Measurements from ENCODE around the gene ADARB2.

DNA sequence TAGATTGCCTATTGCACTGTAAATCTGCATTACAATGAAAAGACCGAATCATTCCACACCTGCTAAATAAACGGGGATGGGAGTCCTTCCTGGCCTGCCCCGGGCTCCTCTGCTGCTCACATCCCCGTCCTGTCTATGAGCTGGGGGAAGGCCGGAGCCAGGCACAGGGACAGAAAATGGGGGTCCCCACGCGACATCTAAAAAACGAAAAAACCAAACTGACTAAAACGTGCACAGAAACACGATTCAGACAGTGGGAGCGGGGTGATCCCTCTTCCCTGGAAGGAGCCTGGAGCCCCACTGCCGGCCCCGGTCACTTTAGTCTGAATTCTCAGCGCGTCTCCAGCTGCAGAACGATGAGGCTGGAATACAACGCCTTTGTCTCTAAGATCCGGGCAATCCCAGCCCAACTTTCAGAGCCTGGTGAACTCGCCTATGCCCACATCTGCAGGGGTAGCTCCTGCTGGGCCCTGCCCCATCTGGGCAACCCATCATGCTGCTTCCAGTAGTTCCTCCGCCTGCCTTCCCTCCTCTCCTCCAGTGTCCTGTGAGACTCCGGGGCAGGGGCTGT is 78.0 kb downstream of the ADARB2 start:
- TF ChIP-seq SP1 (IDR thresholded peaks at IDR 0.05): no peak
- TF ChIP-seq, protein P1, sequence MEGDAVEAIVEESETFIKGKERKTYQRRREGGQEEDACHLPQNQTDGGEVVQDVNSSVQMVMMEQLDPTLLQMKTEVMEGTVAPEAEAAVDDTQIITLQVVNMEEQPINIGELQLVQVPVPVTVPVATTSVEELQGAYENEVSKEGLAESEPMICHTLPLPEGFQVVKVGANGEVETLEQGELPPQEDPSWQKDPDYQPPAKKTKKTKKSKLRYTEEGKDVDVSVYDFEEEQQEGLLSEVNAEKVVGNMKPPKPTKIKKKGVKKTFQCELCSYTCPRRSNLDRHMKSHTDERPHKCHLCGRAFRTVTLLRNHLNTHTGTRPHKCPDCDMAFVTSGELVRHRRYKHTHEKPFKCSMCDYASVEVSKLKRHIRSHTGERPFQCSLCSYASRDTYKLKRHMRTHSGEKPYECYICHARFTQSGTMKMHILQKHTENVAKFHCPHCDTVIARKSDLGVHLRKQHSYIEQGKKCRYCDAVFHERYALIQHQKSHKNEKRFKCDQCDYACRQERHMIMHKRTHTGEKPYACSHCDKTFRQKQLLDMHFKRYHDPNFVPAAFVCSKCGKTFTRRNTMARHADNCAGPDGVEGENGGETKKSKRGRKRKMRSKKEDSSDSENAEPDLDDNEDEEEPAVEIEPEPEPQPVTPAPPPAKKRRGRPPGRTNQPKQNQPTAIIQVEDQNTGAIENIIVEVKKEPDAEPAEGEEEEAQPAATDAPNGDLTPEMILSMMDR (IDR thresholded peaks at IDR 0.05; ENCODE audit: low read depth, low read length, missing input control): no peak
- no peak for TF ChIP-seq TAF1 (conservative IDR thresholded peaks at IDR 0.05)
- no peak for TF ChIP-seq YY1 (IDR thresholded peaks at IDR 0.05)
- no peak for TF ChIP-seq EGR1 (IDR thresholded peaks at IDR 0.05; ENCODE audit: low read depth in 2 of 2)
- TF ChIP-seq, protein P2, sequence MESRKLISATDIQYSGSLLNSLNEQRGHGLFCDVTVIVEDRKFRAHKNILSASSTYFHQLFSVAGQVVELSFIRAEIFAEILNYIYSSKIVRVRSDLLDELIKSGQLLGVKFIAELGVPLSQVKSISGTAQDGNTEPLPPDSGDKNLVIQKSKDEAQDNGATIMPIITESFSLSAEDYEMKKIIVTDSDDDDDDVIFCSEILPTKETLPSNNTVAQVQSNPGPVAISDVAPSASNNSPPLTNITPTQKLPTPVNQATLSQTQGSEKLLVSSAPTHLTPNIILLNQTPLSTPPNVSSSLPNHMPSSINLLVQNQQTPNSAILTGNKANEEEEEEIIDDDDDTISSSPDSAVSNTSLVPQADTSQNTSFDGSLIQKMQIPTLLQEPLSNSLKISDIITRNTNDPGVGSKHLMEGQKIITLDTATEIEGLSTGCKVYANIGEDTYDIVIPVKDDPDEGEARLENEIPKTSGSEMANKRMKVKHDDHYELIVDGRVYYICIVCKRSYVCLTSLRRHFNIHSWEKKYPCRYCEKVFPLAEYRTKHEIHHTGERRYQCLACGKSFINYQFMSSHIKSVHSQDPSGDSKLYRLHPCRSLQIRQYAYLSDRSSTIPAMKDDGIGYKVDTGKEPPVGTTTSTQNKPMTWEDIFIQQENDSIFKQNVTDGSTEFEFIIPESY (IDR thresholded peaks at IDR 0.05): no peak
- TF ChIP-seq, protein P3, sequence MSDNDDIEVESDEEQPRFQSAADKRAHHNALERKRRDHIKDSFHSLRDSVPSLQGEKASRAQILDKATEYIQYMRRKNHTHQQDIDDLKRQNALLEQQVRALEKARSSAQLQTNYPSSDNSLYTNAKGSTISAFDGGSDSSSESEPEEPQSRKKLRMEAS (IDR thresholded peaks at IDR 0.05): no peak
